ENCODE measurements around the gene CCDC38.

Gene CCDC38

GRCh38 chr12:95838125-95838524 lies 104.3 kb downstream of the CCDC38 start:
- no peak overlapping the region for H3K4me3 ChIP-seq (ENCODE audit: low read depth, low read length)
- no peak for TF ChIP-seq CTCF (IDR thresholded peaks at IDR 0.05; ENCODE audit: borderline replicate concordance, insufficient read depth, low read depth, low read length)

- TF ChIP-seq CTCF (IDR thresholded peaks at IDR 0.05; ENCODE audit: borderline replicate concordance, insufficient read depth, low read depth, low read length), result no peak
- H3K4me3 ChIP-seq (ENCODE audit: low read depth, low read length), result no peak overlapping the region
Measured at GRCh38 chr12:95837240-95838038, 105.0 kb downstream of the CCDC38 start.

- no peak for TF ChIP-seq CTCF (IDR thresholded peaks at IDR 0.05; ENCODE audit: borderline replicate concordance, insufficient read depth, low read depth, low read length)
- H3K4me3 ChIP-seq (ENCODE audit: low read depth, low read length), result no peak overlapping the region
Measured at GRCh38 chr12:95836630-95837239, 105.7 kb downstream of the CCDC38 start.

GRCh38 chr12:95836185-95836609 lies 106.2 kb downstream of the CCDC38 start:
- H3K4me3 ChIP-seq (ENCODE audit: low read depth, low read length), result no peak overlapping the region
- TF ChIP-seq CTCF (IDR thresholded peaks at IDR 0.05; ENCODE audit: borderline replicate concordance, insufficient read depth, low read depth, low read length), result no peak

- H3K4me3 ChIP-seq (ENCODE audit: low read depth, low read length), result no peak overlapping the region
- no peak for TF ChIP-seq CTCF (IDR thresholded peaks at IDR 0.05; ENCODE audit: borderline replicate concordance, insufficient read depth, low read depth, low read length)
Measured at GRCh38 chr12:95834572-95834971, 107.8 kb downstream of the CCDC38 start.

GRCh38 chr12:95830335-95831089 lies 111.9 kb downstream of the CCDC38 start:
- no peak for TF ChIP-seq CTCF (IDR thresholded peaks at IDR 0.05; ENCODE audit: borderline replicate concordance, insufficient read depth, low read depth, low read length)
- H3K4me3 ChIP-seq (ENCODE audit: low read depth, low read length), result no peak overlapping the region
